Central memory CD8-positive, alpha-beta T cell (primary cell): ENCODE data around the gene PAMR1.
"Not testable (repeated sequence)": the region's sequence is repeated elsewhere in the genome, so short reads cannot be mapped to it uniquely, and the experiment has no call there.

ENCODE experiments used
- ATAC-seq: fragments of 150-1000 bp; cut with Tn5 transposase; replicated peaks from 2 replicates; pipeline ENCODE4 v1.10.0; 2022; ENCODE audit warnings: mild to moderate bottlenecking, moderate FRiP score, moderate number of reproducible peaks; ENCODE audit not compliant: poor library complexity, severe bottlenecking; ENCODE audit errors: extremely low read depth
- DNase-seq, 2 donors: peaks; one replicate each; pipeline ENCODE4 v3.0.0; 2021; ENCODE audit warnings: low spot score in 2 of 2
- H3K27ac Mint-ChIP-seq: one replicate; pipeline ENCODE4 v1.8.0; 2022; ENCODE audit warnings: low read depth, mild to moderate bottlenecking, moderate library complexity, mixed read lengths
- H3K27me3 Mint-ChIP-seq: one replicate; pipeline ENCODE4 v1.8.0; 2022; ENCODE audit warnings: mixed read lengths
- H3K36me3 Mint-ChIP-seq: one replicate; pipeline ENCODE4 v1.8.0; 2022; ENCODE audit warnings: mild to moderate bottlenecking, moderate library complexity, mixed read lengths; ENCODE audit not compliant: insufficient read depth
- H3K4me1 Mint-ChIP-seq: one replicate; pipeline ENCODE4 v1.8.0; 2022; ENCODE audit warnings: mixed read lengths
- H3K4me3 Mint-ChIP-seq: one replicate; pipeline ENCODE4 v1.8.0; 2022; ENCODE audit warnings: mild to moderate bottlenecking, moderate library complexity, mixed read lengths
- H3K9me3 Mint-ChIP-seq: one replicate; pipeline ENCODE4 v1.8.0; 2022; ENCODE audit warnings: mixed read lengths

The PAMR1 gene

DNA sequence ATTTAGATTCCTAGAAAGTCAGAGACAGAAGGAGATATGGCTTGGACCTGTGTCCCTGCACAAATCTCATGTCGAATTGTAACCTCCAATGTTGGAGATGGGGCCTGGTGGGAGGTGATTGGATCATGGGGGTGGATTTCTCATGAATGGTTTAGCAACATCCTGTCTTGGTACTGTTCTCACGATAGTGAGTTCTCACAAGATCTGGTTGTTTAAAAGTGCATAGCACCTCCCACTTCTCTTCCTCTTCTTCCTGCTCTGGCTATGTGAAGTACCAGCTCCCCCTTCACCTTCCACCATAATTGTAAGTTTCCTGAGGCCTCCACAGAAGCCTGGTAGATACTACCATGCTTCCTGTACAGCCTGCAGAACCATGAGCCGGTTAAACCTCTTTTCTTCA, 27.6 kb upstream of the PAMR1 start:
- DNase-seq = no peak
- no peak overlapping the region for H3K4me3 Mint-ChIP-seq
- no peak for ATAC-seq
- peaks cover 61% of the 10 kb centered on the region for H3K27me3 Mint-ChIP-seq
- no peaks in the 10 kb centered on the region for H3K9me3 Mint-ChIP-seq
- no peaks in the 10 kb centered on the region for H3K36me3 Mint-ChIP-seq
- no peaks in the 10 kb centered on the region for H3K4me1 Mint-ChIP-seq
- H3K27ac Mint-ChIP-seq = no peak overlapping the region

DNA sequence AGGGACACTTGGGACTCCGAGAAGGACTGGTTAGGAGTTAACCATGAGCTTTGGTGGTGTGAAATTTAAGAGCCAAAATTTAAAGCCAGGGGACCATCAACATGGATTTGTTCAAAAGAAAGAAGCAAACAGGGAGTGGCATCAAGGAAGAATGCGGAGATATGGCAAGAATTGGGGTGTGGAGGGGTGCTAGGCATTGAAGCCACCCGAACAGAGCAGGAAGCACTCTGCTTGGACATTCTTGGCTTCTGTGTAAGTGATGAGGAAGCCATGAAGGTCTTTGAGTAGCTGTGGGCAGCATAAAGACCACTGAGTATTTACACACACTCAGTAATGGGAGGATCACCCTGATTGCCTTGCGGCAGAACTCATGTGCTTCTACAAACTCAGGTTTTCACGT, 27.2 kb upstream of the PAMR1 start:
- DNase-seq (no peak), ATAC-seq (no peak)
- Mint-ChIP-seq H3K4me3 (no peak overlapping the region), H3K36me3 (no peaks in the 10 kb centered on the region), H3K4me1 (no peaks in the 10 kb centered on the region), H3K9me3 (no peaks in the 10 kb centered on the region), H3K27me3 (peaks cover 65% of the 10 kb centered on the region), H3K27ac (no peak overlapping the region)

DNA sequence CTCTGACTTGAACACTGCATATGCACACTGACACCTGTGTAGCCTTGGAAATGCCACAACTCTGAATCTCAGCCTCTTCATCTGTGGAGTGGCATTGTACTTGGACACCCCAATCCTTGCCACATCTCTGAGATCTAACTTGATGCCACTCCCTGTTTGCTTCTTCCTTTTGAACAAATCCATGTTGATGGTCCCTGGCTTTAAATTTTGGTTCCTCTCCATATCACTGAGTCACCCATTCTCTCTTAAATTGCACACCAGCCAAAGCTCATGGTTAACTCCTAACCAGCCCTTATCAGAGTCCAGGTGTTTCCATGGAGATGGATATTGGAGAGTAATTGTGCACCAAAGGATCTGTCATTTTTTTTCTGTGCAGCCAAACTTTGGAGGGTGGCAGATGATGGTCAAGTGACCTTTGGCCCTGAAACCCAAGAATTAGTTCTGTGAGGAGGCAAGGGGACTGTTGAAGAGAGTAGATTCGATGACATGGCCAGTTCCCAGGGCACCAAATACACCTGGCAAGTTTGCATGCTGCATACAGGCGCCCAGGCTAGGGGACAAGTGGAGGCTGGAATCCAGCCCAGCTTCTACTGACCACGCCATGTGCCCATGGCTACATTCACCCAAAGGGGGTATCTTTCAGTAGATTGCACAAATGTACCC, 25.1 kb upstream of the PAMR1 start:
- Mint-ChIP-seq H3K36me3 (no peaks in the 10 kb centered on the region), H3K9me3 (no peaks in the 10 kb centered on the region), H3K27ac (no peak overlapping the region), H3K4me1 (no peaks in the 10 kb centered on the region), H3K27me3 (peaks cover 74% of the 10 kb centered on the region), H3K4me3 (no peak overlapping the region)
- DNase-seq (no peak), ATAC-seq (no peak)

DNA sequence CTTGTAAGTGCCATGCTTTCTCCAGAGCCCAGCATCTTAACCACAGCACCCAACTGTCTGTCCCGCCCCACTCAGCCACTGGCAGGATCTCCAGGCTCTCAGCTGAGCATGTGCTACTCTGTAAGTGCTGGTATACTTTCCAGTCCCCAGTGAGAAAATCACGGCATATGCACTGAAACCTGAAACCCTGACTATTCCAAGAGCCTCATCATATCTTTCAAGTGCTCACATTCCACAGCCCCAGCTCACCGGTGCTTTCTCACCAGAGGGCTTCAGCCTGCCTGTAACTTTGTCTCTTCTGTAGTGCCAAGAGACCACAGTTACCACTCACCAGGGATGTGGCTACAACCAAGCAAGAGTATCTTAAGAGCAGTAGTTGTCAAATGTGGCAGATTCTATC, 24.4 kb upstream of the PAMR1 start:
- H3K27me3 Mint-ChIP-seq = peaks cover 68% of the 10 kb centered on the region
- H3K4me3 Mint-ChIP-seq = no peak overlapping the region
- H3K36me3 Mint-ChIP-seq = no peaks in the 10 kb centered on the region
- no peak for DNase-seq
- no peaks in the 10 kb centered on the region for H3K4me1 Mint-ChIP-seq
- ATAC-seq = no peak
- no peak overlapping the region for H3K27ac Mint-ChIP-seq
- H3K9me3 Mint-ChIP-seq = no peaks in the 10 kb centered on the region

GRCh38 chr11:35548925-35549561, 23.6 kb upstream of the PAMR1 start:
- Mint-ChIP-seq H3K9me3 (no peaks in the 10 kb centered on the region), H3K27ac (no peak overlapping the region), H3K4me1 (no peaks in the 10 kb centered on the region), H3K27me3 (peaks cover 60% of the 10 kb centered on the region), H3K4me3 (no peak overlapping the region), H3K36me3 (no peaks in the 10 kb centered on the region)
- DNase-seq (no peak), ATAC-seq (no peak)

DNA sequence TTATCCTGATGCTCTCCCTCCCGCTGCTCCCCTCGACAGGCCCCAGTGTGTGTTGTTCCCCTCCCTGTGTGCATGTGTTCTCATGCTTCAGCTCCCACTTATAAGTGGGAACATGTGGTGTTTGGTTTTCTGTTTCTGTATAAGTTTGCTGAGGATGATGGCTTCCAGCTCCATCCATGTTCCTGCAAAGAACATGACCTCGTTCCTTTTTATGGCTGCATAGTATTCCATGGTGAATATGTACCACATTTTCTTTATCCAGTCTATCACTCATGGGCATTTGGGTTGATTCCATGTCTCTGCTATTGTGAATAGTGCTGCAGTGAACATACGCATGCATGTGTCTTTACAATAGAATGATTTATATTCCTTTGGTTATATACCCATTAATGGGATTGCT, 22.6 kb upstream of the PAMR1 start:
- peaks cover 59% of the 10 kb centered on the region for H3K27me3 Mint-ChIP-seq
- not testable (repeated sequence) for DNase-seq, H3K36me3 Mint-ChIP-seq, H3K9me3 Mint-ChIP-seq, ATAC-seq, H3K27ac Mint-ChIP-seq, H3K4me1 Mint-ChIP-seq, H3K4me3 Mint-ChIP-seq

DNA sequence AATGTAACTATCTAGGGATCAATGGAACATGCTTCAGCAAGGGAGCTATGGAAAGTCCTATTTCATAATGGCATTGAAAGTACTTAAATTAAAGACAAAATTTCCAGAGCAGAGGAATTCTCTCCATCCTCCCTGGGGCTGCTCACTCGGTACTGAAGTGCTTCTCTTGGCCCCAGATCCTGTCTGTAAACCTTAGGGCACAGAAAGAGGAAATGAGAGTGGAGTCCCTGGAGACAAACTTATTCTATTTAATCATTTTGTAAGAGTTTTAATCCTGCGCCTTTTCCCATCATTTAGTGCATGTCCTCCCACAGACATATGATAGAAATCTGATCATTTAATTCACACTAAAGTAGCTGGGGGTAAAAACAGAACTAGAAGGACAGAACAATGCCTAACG, 20.9 kb upstream of the PAMR1 start:
- ATAC-seq = no peak
- no peak overlapping the region for H3K4me3 Mint-ChIP-seq
- no peaks in the 10 kb centered on the region for H3K4me1 Mint-ChIP-seq
- H3K27me3 Mint-ChIP-seq = peaks cover 45% of the 10 kb centered on the region
- no peak overlapping the region for H3K27ac Mint-ChIP-seq
- no peak for DNase-seq
- no peaks in the 10 kb centered on the region for H3K9me3 Mint-ChIP-seq
- no peaks in the 10 kb centered on the region for H3K36me3 Mint-ChIP-seq

DNA sequence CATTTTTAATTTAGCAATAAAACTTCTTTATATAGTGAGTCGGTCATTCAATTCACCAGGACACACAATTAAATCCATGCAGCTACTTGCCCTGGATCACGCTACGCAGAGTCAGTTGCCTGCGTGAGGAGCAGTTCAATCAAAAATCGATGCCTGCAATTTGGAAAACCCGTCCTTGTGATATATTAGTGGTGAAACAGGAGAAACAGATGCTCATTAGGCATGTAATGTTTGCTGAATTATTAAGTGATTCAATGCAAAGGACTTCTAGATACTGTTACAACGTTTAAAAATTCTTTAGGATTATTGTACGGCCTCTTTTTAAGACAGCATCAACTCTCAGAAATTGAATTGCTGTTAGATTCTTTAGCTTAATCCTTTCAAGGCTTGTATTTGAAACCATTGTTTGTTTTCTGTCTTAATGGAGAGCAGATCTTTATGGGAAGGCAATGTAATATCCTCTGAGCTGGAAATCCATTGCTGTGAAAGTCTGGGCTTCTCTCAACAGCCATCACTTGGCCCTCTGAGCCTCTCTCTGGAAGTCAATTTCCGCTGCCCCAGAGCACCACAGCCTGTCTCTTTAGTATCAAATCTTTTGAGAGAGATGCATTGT, 20.1 kb upstream of the PAMR1 start:
- Mint-ChIP-seq H3K9me3 (no peaks in the 10 kb centered on the region), H3K4me3 (no peak overlapping the region), H3K27me3 (peaks cover 37% of the 10 kb centered on the region), H3K4me1 (no peaks in the 10 kb centered on the region), H3K36me3 (no peaks in the 10 kb centered on the region), H3K27ac (no peak overlapping the region)
- ATAC-seq = no peak
- DNase-seq = no peak

GRCh38 chr11:35543481-35543880, 18.1 kb upstream of the PAMR1 start:
- DNase-seq (no peak), ATAC-seq (no peak)
- H3K27ac Mint-ChIP-seq = no peak overlapping the region
- no peaks in the 10 kb centered on the region for H3K4me1 Mint-ChIP-seq
- no peaks in the 10 kb centered on the region for H3K36me3 Mint-ChIP-seq
- H3K9me3 Mint-ChIP-seq = no peaks in the 10 kb centered on the region
- H3K27me3 Mint-ChIP-seq = peaks cover 32% of the 10 kb centered on the region
- H3K4me3 Mint-ChIP-seq = no peak overlapping the region

DNA sequence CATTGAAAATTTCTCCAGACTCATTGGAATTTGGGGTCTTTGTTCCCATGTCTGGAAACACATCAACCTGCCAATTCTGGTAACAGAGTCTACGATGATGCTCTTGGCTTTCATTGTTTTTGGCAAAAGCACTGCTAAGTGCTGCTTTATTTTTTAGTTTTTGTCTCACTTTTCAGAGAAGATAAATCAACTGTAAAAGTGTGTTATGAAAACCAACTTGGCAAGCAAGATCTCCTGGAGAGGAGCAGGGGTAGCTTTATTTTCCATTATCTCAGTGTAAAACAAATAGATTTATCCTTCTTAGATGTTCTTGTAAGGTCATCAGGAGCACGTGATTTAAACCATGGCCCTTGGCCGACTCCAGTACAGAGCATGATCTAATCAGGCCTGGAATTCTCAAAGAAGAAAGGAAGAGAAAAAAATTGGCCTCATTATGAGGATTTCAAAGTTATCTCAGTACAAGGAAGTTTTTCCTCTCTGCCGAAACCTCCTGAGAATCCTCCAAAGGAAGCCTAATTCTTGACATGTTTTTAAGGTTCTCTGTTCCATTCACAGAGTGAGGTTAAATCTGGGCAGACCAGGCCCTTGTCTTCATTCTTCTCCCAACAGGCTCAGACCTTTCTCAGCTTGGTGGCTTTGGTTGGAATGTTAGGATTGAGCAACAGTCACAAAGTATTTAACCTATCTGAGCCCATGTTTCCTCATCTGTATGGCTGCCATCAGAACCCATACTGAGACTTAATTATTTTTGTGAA, 16.4 kb upstream of the PAMR1 start:
- H3K4me1 Mint-ChIP-seq = no peaks in the 10 kb centered on the region
- H3K4me3 Mint-ChIP-seq = no peak overlapping the region
- no peaks in the 10 kb centered on the region for H3K9me3 Mint-ChIP-seq
- no peak for ATAC-seq
- H3K27me3 Mint-ChIP-seq = peaks cover 32% of the 10 kb centered on the region
- DNase-seq = no peak
- no peaks in the 10 kb centered on the region for H3K36me3 Mint-ChIP-seq
- no peak overlapping the region for H3K27ac Mint-ChIP-seq

DNA sequence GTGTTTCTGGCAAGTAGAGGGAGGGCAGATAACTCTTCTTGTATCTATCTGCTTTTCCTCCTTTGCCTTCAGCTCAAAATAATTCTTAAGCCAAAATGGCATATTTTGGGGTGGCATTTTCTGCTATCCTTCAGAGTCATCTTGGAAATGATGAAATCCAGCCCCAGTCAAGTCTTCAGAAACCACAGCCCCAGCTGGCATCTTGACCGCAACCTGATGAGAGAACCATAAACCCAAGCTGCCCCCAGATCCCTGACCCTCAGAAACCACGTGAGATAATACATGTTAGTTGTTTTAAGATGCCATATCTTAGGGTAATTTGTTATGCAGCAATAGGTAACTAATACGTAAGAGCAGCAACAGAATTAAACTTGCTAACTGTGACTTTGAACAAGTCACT, 15.1 kb upstream of the PAMR1 start:
- H3K27ac Mint-ChIP-seq = no peak overlapping the region
- DNase-seq (no peak), ATAC-seq (no peak)
- no peaks in the 10 kb centered on the region for H3K9me3 Mint-ChIP-seq
- no peaks in the 10 kb centered on the region for H3K4me1 Mint-ChIP-seq
- H3K27me3 Mint-ChIP-seq = peaks cover 38% of the 10 kb centered on the region
- H3K36me3 Mint-ChIP-seq = no peaks in the 10 kb centered on the region
- H3K4me3 Mint-ChIP-seq = no peak overlapping the region

- ATAC-seq (no peak), DNase-seq (no peak)
- H3K36me3 Mint-ChIP-seq = no peaks in the 10 kb centered on the region
- no peak overlapping the region for H3K27ac Mint-ChIP-seq
- peaks cover 38% of the 10 kb centered on the region for H3K27me3 Mint-ChIP-seq
- no peaks in the 10 kb centered on the region for H3K4me1 Mint-ChIP-seq
- H3K4me3 Mint-ChIP-seq = no peak overlapping the region
- H3K9me3 Mint-ChIP-seq = no peaks in the 10 kb centered on the region
Measured at GRCh38 chr11:35539781-35540281, 14.4 kb upstream of the PAMR1 start.
